HG03378 (cell line): ENCODE results near the gene TGFB2.
A peak's percentile ranks its signal among the peaks of the same experiment; 100 is the strongest.

ENCODE experiments used
- ATAC-seq: cut with Tn5 transposase; IDR thresholded peaks from one replicate; pipeline ENCODE4 v1.9.1; 2021; ENCODE audit warnings: mild to moderate bottlenecking, moderate library complexity; ENCODE audit not compliant: unreplicated experiment

The TGFB2 gene

DNA sequence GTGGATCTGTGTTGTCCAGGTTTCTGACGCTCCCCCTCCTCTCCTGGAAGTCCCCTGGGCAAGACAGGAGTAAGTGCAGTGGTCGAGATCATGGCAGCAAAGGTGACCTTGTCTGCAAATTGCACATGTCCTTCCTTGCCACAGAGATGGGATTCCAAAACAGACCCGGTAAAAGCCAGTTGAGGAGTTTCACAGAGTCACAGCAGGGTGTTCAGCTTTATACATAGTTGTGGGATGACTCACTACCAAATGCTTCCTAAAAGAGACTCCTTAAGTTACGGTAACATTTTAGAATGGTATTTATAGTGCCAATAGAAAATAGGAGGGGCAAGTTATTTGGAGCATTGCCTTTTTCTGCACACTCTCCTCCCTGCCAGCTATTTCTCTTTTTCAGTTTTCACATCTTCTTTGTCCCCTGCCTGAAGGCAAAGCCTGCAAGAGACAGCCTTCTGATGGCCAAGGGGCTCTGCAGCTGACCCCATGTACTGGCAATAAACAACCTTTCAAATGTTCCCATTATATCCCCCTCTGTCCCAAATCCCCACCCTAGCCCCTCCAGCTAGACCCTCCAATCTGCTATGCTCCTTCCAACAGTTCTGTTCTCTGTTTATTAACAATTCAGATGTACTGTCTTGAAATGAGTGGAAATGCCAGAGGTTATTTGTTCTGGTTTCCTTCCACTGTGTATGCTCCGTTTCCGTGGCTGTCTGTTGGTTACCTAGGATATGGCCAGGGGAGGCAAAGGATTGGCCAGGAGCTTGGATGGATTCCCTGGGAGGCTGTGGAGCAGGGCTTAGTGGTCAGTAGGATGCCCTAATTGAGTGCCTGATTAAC, 115.0 kb downstream of the TGFB2 start:
- ATAC-seq: peak; percentile 83

- no peak for ATAC-seq
Observed at GRCh38 chr1:218461351-218461750, 116.2 kb downstream of the TGFB2 start.

DNA sequence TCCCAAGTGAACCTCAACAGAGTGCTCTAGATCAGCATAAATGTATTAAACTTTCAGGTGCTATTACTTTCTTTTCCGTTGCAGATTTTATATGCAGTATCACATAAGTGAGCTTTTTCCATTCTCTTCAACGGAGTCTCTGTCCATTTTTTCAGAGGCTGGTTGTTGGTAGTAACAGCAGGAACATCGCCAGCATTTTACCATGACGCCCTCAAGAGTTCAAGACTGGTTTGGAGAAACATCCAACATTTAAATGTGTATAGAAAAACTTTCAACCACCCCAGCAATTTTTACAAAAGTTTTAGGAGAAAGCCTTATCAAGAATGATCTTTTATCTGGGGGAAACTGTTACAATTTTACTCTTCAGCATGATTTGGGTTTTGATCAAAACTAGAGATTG, 117.0 kb downstream of the TGFB2 start:
- no peak for ATAC-seq

DNA sequence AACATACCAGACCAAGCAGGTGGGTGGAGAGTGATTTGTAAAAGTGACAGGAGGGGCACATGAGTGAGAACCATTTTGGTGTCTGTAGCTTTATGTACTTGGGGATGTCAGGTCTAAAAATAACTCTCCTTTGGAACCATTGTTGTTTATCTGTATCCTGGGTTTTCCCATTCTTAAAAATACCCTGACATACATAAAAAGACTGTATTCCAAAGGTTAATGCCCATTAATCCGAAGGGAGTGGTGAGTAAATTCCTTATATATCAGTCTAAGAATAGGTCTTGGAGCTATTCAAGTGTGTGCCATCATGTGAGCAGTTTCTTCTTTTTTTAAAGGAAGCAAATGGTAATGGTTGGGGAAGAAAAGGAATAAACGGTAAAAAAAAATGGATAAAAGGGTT, 117.5 kb downstream of the TGFB2 start:
- no peak for ATAC-seq

GRCh38 chr1:218463194-218464156, 118.3 kb downstream of the TGFB2 start:
- no peak for ATAC-seq

DNA sequence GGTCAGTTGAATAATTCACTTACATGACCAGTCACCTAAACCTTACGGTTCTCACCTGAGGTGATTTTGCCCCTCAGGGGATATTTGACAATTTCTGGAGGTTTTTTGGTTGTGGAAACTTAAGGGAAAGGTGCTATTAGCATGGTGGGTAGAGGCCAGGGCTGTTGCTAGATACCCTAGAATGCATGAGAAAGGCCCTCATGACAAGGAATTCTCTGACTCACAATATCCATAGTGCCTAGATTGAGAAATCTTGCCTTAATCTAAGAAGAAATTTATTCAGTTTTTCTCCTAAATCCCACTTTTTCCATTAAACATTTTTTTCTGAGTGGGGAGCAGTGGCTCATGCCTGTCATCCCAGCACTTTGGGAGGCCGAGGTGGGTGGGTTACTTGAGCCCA, 119.7 kb downstream of the TGFB2 start:
- no peak for ATAC-seq

GRCh38 chr1:218466341-218467010, 121.3 kb downstream of the TGFB2 start:
- ATAC-seq: no peak

DNA sequence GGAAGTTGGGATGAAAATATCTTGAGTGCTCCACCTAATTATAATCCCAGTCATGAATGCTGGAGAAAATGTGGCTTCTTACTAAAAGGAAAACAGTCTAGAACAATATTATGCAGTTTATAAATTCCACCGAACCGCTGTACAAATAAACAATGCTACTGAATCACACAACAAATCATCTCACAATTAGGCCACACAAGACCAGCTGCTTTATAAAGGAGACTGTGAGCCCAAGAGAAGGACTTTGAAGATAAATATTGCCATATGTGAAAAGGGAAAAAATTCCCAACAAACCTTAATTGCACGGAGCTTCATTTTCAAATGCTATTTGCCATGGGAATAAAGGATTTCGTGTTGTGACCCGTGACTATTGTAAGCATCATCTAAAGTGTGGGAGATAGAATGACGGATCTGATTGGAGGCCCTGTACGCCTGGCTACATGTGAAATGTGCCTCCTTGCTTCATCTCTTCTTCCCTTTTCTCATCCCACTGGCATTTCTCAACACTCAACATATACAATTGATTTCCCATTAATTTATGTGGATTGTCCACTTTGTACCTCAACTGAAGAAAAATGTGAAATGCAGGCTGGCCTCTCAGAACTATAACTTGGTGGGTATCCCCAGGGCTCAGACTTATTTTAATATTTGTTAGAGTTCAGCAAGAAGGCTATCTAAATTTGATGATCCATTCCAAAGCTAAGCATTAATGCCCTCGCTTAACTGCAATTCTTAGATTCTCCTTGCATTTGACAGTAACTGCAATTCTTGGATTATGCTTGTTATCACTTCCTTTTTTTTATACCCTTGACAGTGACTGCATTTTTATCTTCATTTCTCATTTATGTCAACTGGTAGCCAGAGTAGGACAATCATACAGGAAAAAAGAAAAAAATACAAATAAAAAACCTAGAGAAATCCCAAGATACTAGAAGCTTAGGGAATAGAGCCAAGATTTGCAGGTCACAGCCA, 122.3 kb downstream of the TGFB2 start:
- ATAC-seq: no peak

DNA sequence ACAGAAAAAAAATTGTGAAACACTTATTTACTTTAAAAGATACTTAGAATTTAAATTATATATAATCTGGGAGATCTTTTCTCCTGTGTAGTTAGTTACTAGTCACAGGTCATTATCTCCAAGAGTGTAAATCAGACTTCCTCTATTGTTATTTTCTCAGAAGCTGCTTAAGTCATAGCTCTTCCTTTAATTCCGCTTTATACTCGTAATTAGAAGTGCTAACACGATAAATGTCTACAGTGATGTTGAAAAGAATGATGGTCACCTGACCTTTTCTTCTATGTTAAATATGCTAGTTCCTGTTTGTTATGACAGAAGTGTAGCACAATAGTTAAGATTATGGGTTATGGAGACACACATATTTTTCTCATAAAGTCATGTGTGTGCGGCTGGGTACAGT, 123.6 kb downstream of the TGFB2 start:
- ATAC-seq: no peak

GRCh38 chr1:218472885-218473284, 127.7 kb downstream of the TGFB2 start:
- no peak for ATAC-seq

DNA sequence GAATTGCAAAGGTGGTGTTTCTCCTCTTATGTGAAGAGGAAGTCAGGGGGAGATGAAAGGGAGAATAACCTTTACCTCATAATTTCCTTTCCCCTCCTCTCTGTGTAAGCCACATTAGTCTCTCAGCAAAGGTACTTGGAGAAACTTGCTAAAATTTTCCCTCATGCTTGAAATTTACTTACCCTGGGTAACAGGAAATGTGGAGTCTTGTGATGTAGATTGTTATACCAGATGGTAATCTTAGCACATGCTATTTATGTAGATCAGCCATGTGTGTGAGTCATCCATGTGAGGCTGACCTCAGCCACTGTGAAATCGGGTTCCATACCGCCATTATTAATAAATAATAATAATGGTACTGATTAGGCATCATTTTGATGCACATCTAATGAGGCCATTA, 128.4 kb downstream of the TGFB2 start:
- ATAC-seq: peak; percentile 83

GRCh38 chr1:218474128-218474527, 129.0 kb downstream of the TGFB2 start:
- ATAC-seq: no peak

- no peak for ATAC-seq
Observed at GRCh38 chr1:218475275-218475674, 130.1 kb downstream of the TGFB2 start.

DNA sequence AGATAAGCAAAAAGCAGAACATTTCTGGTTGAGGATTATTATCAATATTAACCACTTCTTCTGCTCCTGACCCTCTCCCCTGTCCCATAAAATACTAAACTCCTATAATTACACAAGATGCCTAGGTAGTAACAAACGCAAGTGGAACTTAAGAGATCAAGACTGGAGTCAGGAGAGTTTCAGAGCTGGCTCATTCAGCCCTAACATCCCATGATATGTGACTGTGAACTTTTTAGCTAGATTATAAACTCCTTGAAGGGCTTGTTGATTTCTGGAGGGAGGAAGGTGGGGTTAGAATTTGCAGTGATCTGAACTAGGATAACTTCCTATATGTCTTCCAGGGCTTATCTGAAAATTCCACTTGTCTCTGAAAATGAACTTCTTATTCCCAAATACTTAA, 130.6 kb downstream of the TGFB2 start:
- ATAC-seq: no peak

DNA sequence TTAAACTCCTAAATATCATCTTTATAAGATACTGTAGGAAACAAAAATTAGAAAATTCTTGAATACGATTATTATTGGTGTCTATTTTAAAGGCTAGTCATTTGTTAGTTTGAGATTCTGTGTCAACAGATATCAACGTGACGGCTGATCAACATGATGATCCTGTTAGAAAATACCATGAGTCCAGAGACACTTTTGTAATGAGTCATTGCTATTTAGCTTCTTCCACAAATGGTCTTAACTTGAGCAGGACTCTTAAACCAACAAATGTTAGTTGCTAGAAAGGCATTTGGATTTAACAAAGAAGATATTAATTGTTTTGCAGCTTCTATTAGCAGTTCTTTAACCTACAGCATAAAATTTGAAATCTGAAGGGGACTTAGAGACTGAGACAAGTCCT, 131.2 kb downstream of the TGFB2 start:
- ATAC-seq: no peak

- ATAC-seq: no peak
Observed at GRCh38 chr1:218478336-218478735, 133.2 kb downstream of the TGFB2 start.

DNA sequence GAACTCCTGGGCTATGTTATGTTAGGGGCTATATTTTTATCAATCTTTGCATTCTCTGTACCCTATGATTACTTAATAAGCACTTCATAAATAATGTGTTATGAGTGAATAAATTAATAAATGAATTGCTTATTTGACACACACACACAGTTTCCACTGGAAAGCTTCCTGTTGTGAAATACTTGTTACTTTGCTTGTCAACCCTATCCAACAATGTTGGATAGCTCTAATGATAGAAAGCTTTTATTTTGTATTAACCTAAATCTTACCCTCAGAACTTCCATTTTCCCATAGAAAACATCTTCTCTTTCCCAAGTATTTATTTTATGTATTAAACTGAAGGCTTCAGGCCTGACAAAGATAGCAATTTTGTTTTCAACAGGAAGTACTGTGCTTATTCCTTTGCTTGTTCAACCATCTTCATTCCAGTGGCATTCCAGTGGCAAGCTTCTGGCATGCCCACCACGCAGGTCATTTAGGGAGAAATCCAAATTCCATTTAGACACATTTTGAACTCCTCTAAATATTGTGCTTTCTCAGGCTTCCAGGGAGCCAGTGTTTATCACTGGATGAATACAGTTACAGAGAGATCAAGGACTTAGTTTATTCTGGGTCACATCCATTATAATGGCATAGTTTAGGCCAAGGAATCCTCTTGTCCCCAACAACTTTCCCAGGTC, 134.4 kb downstream of the TGFB2 start:
- ATAC-seq: no peak

DNA sequence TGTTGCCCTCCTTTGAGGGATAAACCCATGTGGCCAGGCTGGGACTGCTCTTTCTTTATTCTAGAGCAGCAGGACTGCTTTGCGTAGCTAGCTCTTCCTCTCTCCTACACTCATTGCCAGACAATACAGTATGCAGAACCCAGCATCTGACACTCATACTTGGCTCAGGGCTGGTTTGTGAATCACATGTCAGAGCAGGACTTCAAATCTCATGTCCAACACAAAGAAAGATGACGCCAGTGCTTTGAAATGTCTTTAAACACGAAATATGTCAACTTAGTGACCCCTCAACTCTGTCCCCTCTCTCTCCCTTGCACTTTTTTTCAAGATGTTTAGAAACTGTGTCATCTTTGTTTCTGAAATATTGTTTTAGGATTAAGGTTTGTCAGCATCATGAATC, 135.0 kb downstream of the TGFB2 start:
- ATAC-seq: no peak

- no peak for ATAC-seq
Observed at GRCh38 chr1:218480588-218481099, 135.5 kb downstream of the TGFB2 start.
